Coronary artery (tissue), 2 donors: ENCODE results near the gene PTPRB.
"Not testable (repeated sequence)": the region's sequence is repeated elsewhere in the genome, so short reads cannot be mapped to it uniquely, and the experiment has no call there.

Experiments used
- DNase-seq: peaks from one replicate; pipeline ENCODE4 v3.0.0-alpha.2; 2017; ENCODE audit warnings: low spot score
- H3K27ac ChIP-seq, 2 donors: fragments of 200-600 bp; sonication (generic); one replicate each; pipeline ENCODE4 v1.5.1; 2016 to 2019
- H3K4me3 ChIP-seq: fragments of 200-600 bp; sonication (generic); 2 replicates; pipeline ENCODE4 v1.5.1; 2016; ENCODE audit warnings: mild to moderate bottlenecking, moderate library complexity
- CTCF ChIP-seq: fragments of 200-600 bp; sonication (generic); IDR thresholded peaks from one replicate; pipeline ENCODE4 v1.5.1; 2019; ENCODE audit warnings: antibody characterized with exemption

PTPRB gene

GRCh38 chr12:70534466-70534865, 102.8 kb downstream of the PTPRB start:
- peak overlapping the region in 1 of 2 donors; percentile 16 for H3K27ac ChIP-seq
- no peak for TF ChIP-seq CTCF
- H3K4me3 ChIP-seq: no peak overlapping the region
- no peak for DNase-seq

- no peak for TF ChIP-seq CTCF
- no peak for DNase-seq
- Histone ChIP-seq H3K4me3 (no peak overlapping the region), H3K27ac (no peak overlapping the region)
Observed at GRCh38 chr12:70529647-70530046, 107.6 kb downstream of the PTPRB start.

- no peak overlapping the region for H3K4me3 ChIP-seq
- DNase-seq: no peak
- H3K27ac ChIP-seq: no peak overlapping the region
- no peak for TF ChIP-seq CTCF
Observed at GRCh38 chr12:70520847-70521246, 116.4 kb downstream of the PTPRB start.

GRCh38 chr12:70513426-70513825, 123.8 kb downstream of the PTPRB start:
- no peak for TF ChIP-seq CTCF
- DNase-seq: no peak
- Histone ChIP-seq H3K4me3 (no peak overlapping the region), H3K27ac (no peak overlapping the region)

GRCh38 chr12:70508178-70508577, 129.1 kb downstream of the PTPRB start:
- Histone ChIP-seq H3K27ac (no peak overlapping the region), H3K4me3 (no peak overlapping the region)
- no peak for TF ChIP-seq CTCF
- no peak for DNase-seq

- no peak for TF ChIP-seq CTCF
- Histone ChIP-seq H3K27ac (no peak overlapping the region), H3K4me3 (no peak overlapping the region)
- no peak for DNase-seq
Observed at GRCh38 chr12:70507442-70507841, 129.8 kb downstream of the PTPRB start.

- H3K27ac ChIP-seq: no peak overlapping the region
- H3K4me3 ChIP-seq: no peak overlapping the region
- no peak for TF ChIP-seq CTCF
- DNase-seq: no peak
Observed at GRCh38 chr12:70497508-70497907, 139.7 kb downstream of the PTPRB start.

- not testable (repeated sequence) for H3K27ac ChIP-seq, H3K4me3 ChIP-seq
Observed at GRCh38 chr12:70492904-70493303, 144.3 kb downstream of the PTPRB start.

GRCh38 chr12:70490928-70491327, 146.3 kb downstream of the PTPRB start:
- H3K4me3 ChIP-seq, H3K27ac ChIP-seq, DNase-seq: not testable (repeated sequence)

More at GRCh38 chr12:70492904-70493303, 144.3 kb downstream of the PTPRB start:
- not testable (repeated sequence) for DNase-seq
